ENCODE results near the gene TFPT.

Gene TFPT

GRCh38 chr19:54095136-54095858, 20.2 kb downstream of the TFPT start:
- DNase-seq (ENCODE audit: low read depth) = no peak
- no peak overlapping the region for H3K4me3 ChIP-seq (ENCODE audit: low read length)
- TF ChIP-seq CTCF (conservative IDR thresholded peaks at IDR 0.05; ENCODE audit: low read depth, low read length) = no peak

- no peak for TF ChIP-seq CTCF (conservative IDR thresholded peaks at IDR 0.05; ENCODE audit: low read depth, low read length)
- H3K4me3 ChIP-seq (ENCODE audit: low read length) = no peak overlapping the region
- no peak for DNase-seq (ENCODE audit: low read depth)
These were observed 20.9 kb downstream of the TFPT start for GRCh38 chr19:54094426-54095000.

GRCh38 chr19:54084410-54084809, 31.0 kb downstream of the TFPT start:
- DNase-seq (ENCODE audit: low read depth) = no peak
- no peak for TF ChIP-seq CTCF (conservative IDR thresholded peaks at IDR 0.05; ENCODE audit: low read depth, low read length)
- H3K4me3 ChIP-seq (ENCODE audit: low read length) = no peak overlapping the region

- no peak within 1 kb of the TSS for H3K4me3 ChIP-seq (ENCODE audit: low read length)
- DNase-seq (ENCODE audit: low read depth) = no peak
- no peak for TF ChIP-seq CTCF (conservative IDR thresholded peaks at IDR 0.05; ENCODE audit: low read depth, low read length)
These were observed 34.4 kb downstream of the TFPT start, which contains the start of gene TARM1 for GRCh38 chr19:54081032-54081431. TSS of gene TARM1 (minus strand) at chr19:54081365. CDS start at chr19:54081340, 25 bp downstream.

- no peak for DNase-seq (ENCODE audit: low read depth)
- no peak for TF ChIP-seq CTCF (conservative IDR thresholded peaks at IDR 0.05; ENCODE audit: low read depth, low read length)
- no peak overlapping the region for H3K4me3 ChIP-seq (ENCODE audit: low read length)
These were observed 38.1 kb downstream of the TFPT start for GRCh38 chr19:54077334-54077733.

- no peak for DNase-seq (ENCODE audit: low read depth)
- H3K4me3 ChIP-seq (ENCODE audit: low read length) = no peak overlapping the region
- TF ChIP-seq CTCF (conservative IDR thresholded peaks at IDR 0.05; ENCODE audit: low read depth, low read length) = no peak
These were observed 40.6 kb downstream of the TFPT start for GRCh38 chr19:54074851-54075250.

GRCh38 chr19:54073829-54074228, 41.6 kb downstream of the TFPT start:
- TF ChIP-seq CTCF (conservative IDR thresholded peaks at IDR 0.05; ENCODE audit: low read depth, low read length) = no peak
- no peak for DNase-seq (ENCODE audit: low read depth)
- no peak overlapping the region for H3K4me3 ChIP-seq (ENCODE audit: low read length)

Measured in retinal pigment epithelial cell (primary cell).